AG04449 (cell line): ENCODE results near the gene CETP.

ENCODE experiments used
- CTCF ChIA-PET: fragments of 350-600 bp; formaldehyde crosslinking; extraction: SDS; loops from one replicate; lab custom pipeline; 2021; ENCODE audit warnings: antibody characterized with exemption; lab: Yijun Ruan, JAX
- POLR2A ChIA-PET: fragments of 400-600, 350-600 bp; formaldehyde crosslinking; extraction: SDS; loops from one replicate; lab custom pipeline; 2020; ENCODE audit warnings: antibody characterized with exemption, inconsistent platforms; lab: Yijun Ruan, JAX
- DNase-seq: peaks from one replicate; pipeline ENCODE4 v3.0.0-alpha.2; 2010; ENCODE audit warnings: low read depth, low spot score
- H3K4me3 ChIP-seq: 2 replicates; pipeline ENCODE4 v1.5.1; 2011; ENCODE audit warnings: low read depth, mild to moderate bottlenecking, control low read depth, low read length
- CTCF ChIP-seq: IDR thresholded peaks from one replicate; pipeline ENCODE4 v1.5.1; 2011; ENCODE audit warnings: mild to moderate bottlenecking, moderate library complexity, low read length, control low read depth, inconsistent platforms; ENCODE audit not compliant: insufficient read depth; ENCODE audit errors: missing control alignments

CETP gene

GRCh38 chr16:56950051-56950450 is 11.7 kb upstream of the CETP start:
- POLR2A ChIA-PET = no interaction called here
- no peak overlapping the region for H3K4me3 ChIP-seq
- CTCF ChIA-PET = interaction anchor here (1.2 to 5.8 kb wide), 8 partner anchors 12 to 157 kb away, joined by 3 to 99 read pairs (median 4); partner anchors contain the start of genes CETP and SLC12A3
- no peak for TF ChIP-seq CTCF
- DNase-seq = no peak

GRCh38 chr16:56950455-56950854 is 11.3 kb upstream of the CETP start:
- H3K4me3 ChIP-seq = no peak overlapping the region
- TF ChIP-seq CTCF = no peak
- ChIA-PET POLR2A (interaction anchor here (0.6 to 1.1 kb wide), 2 partner anchors 19 to 99 kb away, joined by 3 to 4 read pairs; partner anchors contain the start of gene HERPUD1), CTCF (interaction anchor here (0.8 to 5.8 kb wide), 13 partner anchors 9 to 157 kb away, joined by 3 to 99 read pairs (median 5); partner anchors contain the start of genes CETP and SLC12A3)
- no peak for DNase-seq

GRCh38 chr16:56950881-56951771 is 10.6 kb upstream of the CETP start:
- H3K4me3 ChIP-seq = no peak overlapping the region
- CTCF ChIA-PET = interaction anchor here (0.8 to 5.8 kb wide), 20 partner anchors 10 to 162 kb away, joined by 3 to 99 read pairs (median 4); partner anchors contain the start of genes CETP and SLC12A3

GRCh38 chr16:56953006-56953405 is 8.7 kb upstream of the CETP start:
- H3K4me3 ChIP-seq = no peak overlapping the region
- ChIA-PET POLR2A (no interaction called here), CTCF (interaction anchor here (1.1 to 5.8 kb wide), 7 partner anchors 10 to 215 kb away, joined by 3 to 99 read pairs (median 4); partner anchors contain the start of genes CETP and SLC12A3)
- no peak for TF ChIP-seq CTCF
- no peak for DNase-seq

More at GRCh38 chr16:56950881-56951771, 10.6 kb upstream of the CETP start:
- DNase-seq = no peak
- TF ChIP-seq CTCF = peak; percentile 87
- POLR2A ChIA-PET = interaction anchor here (0.6 to 1.1 kb wide), 3 partner anchors 20 to 509 kb away, joined by 3 to 4 read pairs (median 3); partner anchors contain the start of gene HERPUD1

- ChIA-PET POLR2A (no interaction called here), CTCF (interaction anchor here (1.1 to 1.7 kb wide), 2 partner anchors 9 to 11 kb away, joined by 3 to 4 read pairs; no protein-coding TSS in a partner anchor)
- TF ChIP-seq CTCF = no peak
- no peak overlapping the region for H3K4me3 ChIP-seq
- no peak for DNase-seq
These were observed 5.7 kb upstream of the CETP start for GRCh38 chr16:56956076-56956475.

- H3K4me3 ChIP-seq = no peak overlapping the region
- ChIA-PET POLR2A (no interaction called here), CTCF (interaction anchor here (0.7 to 2.7 kb wide), 4 partner anchors 9 to 90 kb away, joined by 3 to 11 read pairs (median 4); no protein-coding TSS in a partner anchor)
- no peak for DNase-seq
- no peak for TF ChIP-seq CTCF
These were observed 5.0 kb upstream of the CETP start for GRCh38 chr16:56956756-56957155.
